Kidney epithelial cell (primary cell): ENCODE results near the gene RHOBTB1. TPM values are rescaled to one million over a fixed set of nuclear protein-coding genes. Genes with fewer than 3 reads are reported as not detected.

Experiments
- DNase-seq: peaks from one replicate; pipeline ENCODE4 v3.0.0-alpha.2; 2010; ENCODE audit warnings: low read depth
- H3K27me3 ChIP-seq: 2 replicates; pipeline ENCODE4 v1.6.0; 2011; ENCODE audit warnings: low read length; ENCODE audit not compliant: control insufficient read depth, insufficient read depth
- H3K36me3 ChIP-seq: 2 replicates; pipeline ENCODE4 v1.5.1; 2011; ENCODE audit warnings: low read length; ENCODE audit not compliant: control insufficient read depth, insufficient read depth
- H3K4me3 ChIP-seq: 2 replicates; pipeline ENCODE4 v1.5.1; 2011; ENCODE audit warnings: low read depth, mild to moderate bottlenecking, control low read depth, low read length
- CTCF ChIP-seq: IDR thresholded peaks from 2 replicates; pipeline ENCODE4 v1.5.1; 2011; ENCODE audit warnings: mild to moderate bottlenecking, moderate library complexity, low read length, control low read depth, inconsistent platforms; ENCODE audit not compliant: insufficient read depth, poor library complexity, severe bottlenecking
- total RNA-seq: library from RNA; depleted of rRNA; stranded (reverse); fragments of >200 nt; gene quantifications from 2 replicates; pipeline ENCODE4 v1.2.3, GENCODE V29; 2015

RHOBTB1 gene
- total RNA-seq, 1 donor from 2014 or later: 21.3 TPM

DNA sequence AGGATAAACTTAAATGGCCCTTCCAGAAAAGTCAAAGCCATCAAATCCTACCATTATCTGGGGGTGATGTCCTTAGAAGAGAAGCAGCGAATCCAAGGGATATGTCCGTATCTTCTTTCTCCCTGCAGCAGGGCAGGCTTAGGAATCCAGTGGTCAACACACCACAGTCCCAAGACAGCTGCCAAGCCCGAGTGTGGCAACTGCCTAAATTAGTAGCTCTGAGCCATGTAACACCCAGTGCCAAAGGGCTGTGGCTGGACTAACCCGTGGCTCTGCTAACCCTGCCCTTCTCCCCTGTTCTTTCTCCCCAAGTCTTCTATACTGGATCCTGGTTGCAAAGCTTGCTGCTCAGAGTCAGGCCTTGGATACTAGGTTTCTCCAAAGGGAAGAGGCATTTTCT, 90.9 kb downstream of the RHOBTB1 start:
- H3K4me3 ChIP-seq: no peak overlapping the region
- DNase-seq: no peak
- TF ChIP-seq CTCF: no peak
- no peaks in the 10 kb centered on the region for H3K27me3 ChIP-seq
- H3K36me3 ChIP-seq: no peaks in the 10 kb centered on the region

- Histone ChIP-seq H3K27me3 (no peaks in the 10 kb centered on the region), H3K36me3 (no peaks in the 10 kb centered on the region), H3K4me3 (no peak overlapping the region)
- no peak for DNase-seq
- TF ChIP-seq CTCF: no peak
Observed at GRCh38 chr10:60849740-60850139, 94.2 kb downstream of the RHOBTB1 start.

DNA sequence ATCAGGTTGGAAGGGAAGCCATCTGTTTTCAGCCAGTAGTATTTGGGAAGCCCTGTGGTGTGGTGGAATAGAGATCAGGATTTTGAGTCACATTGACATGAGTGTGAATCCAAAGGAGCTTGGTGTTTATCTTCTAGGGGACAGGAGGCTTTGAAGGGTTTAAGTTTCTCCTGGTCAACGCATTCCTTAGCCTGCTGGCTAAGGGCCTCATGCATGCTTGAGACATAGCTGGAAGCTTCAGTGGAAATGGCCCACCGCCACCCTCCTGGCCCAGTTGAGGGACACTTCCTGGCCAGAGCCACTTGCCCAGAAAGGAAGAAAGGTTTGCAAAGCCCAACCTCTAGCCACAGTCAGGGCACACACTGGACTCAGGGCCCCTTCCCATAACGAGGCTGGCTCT, 94.8 kb downstream of the RHOBTB1 start:
- no peak for DNase-seq
- no peaks in the 10 kb centered on the region for H3K36me3 ChIP-seq
- no peak overlapping the region for H3K4me3 ChIP-seq
- no peak for TF ChIP-seq CTCF
- no peaks in the 10 kb centered on the region for H3K27me3 ChIP-seq

- Histone ChIP-seq H3K27me3 (no peaks in the 10 kb centered on the region), H3K36me3 (no peaks in the 10 kb centered on the region), H3K4me3 (no peak overlapping the region)
- no peak for DNase-seq
- TF ChIP-seq CTCF: no peak
Observed at GRCh38 chr10:60848680-60849079, 95.3 kb downstream of the RHOBTB1 start.

DNA sequence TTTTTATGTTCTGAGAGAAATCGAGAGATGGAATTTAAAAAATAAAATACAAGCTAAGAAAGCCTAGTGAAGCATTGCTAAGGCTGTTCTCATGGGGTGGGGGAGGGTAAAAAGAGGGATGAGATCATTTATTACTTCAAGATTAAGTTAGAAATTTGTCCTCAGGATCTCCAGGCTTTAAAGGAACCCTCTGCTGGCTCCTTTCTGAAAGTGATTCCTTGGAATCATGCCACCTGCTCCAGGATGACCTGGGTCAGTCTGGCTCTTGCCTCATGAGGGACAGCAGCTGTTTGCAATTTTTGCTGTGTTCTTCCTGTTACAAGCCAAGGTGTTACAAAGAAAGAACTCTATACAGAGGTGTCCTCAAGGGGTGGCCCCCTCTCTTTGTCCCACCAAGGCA, 95.9 kb downstream of the RHOBTB1 start:
- Histone ChIP-seq H3K4me3 (no peak overlapping the region), H3K36me3 (no peaks in the 10 kb centered on the region), H3K27me3 (no peaks in the 10 kb centered on the region)
- TF ChIP-seq CTCF: no peak
- no peak for DNase-seq

DNA sequence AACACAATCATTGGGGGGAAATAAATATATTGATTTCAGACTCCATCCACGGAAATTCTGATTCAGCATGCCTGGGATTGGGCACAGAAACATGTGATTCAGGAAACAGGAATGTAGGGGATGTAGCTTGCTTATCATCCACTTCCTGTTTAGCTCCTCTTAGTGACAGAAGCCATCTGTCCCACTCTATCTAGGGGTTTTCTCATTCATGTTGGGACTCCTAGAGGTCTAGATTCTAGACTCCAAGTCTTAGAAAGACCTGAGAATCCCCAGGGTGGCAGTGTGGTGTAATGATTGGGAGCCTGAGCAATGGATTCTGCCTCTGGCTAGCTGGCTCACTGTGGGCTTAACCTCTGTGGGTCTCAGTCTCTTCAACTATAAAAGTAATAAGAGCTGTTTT, 97.8 kb downstream of the RHOBTB1 start:
- no peaks in the 10 kb centered on the region for H3K27me3 ChIP-seq
- H3K36me3 ChIP-seq: no peaks in the 10 kb centered on the region
- DNase-seq: no peak
- no peak overlapping the region for H3K4me3 ChIP-seq
- no peak for TF ChIP-seq CTCF
